ENCODE data around the gene ADI1. TPM values are rescaled to one million over a fixed set of nuclear protein-coding genes. Genes with fewer than 3 reads are reported as not detected.

The ADI1 gene
- total RNA-seq, 1 donor from 2014 or later: 60.2 TPM

- H3K4me3 ChIP-seq: peak overlapping the region; percentile 97
- ATAC-seq (peak; percentile 22 to 65), DNase-seq (no peak)
- no peaks in the 10 kb centered on the region for H3K27me3 ChIP-seq (ENCODE audit: low read depth)
- no peaks in the 10 kb centered on the region for H3K9me3 ChIP-seq
- intact Hi-C loops (cut with DNase I): no loop called here
- TF ChIP-seq CTCF (IDR thresholded peaks at IDR 0.05): no peak
- peaks cover 20% of the 10 kb centered on the region for H3K4me1 ChIP-seq
- peak overlapping the region; percentile 95 for H3K27ac ChIP-seq
- H3K36me3 ChIP-seq: peaks cover 40% of the 10 kb centered on the region
These were observed 38.4 kb upstream of the ADI1 start for GRCh38 chr2:3557639-3558204.

GRCh38 chr2:3553946-3554345, 34.6 kb upstream of the ADI1 start:
- DNase-seq: no peak

GRCh38 chr2:3547915-3548314, 28.6 kb upstream of the ADI1 start:
- no peaks in the 10 kb centered on the region for H3K4me1 ChIP-seq
- no peak overlapping the region for H3K4me3 ChIP-seq
- peaks cover 96% of the 10 kb centered on the region for H3K36me3 ChIP-seq
- TF ChIP-seq CTCF (IDR thresholded peaks at IDR 0.05): no peak
- no peak for DNase-seq
- intact Hi-C loops (cut with DNase I): no loop called here
- no peak overlapping the region for H3K27ac ChIP-seq
- no peak for ATAC-seq
- no peaks in the 10 kb centered on the region for H3K27me3 ChIP-seq (ENCODE audit: low read depth)
- H3K9me3 ChIP-seq: no peaks in the 10 kb centered on the region

More at GRCh38 chr2:3553946-3554345, 34.6 kb upstream of the ADI1 start:
- Histone ChIP-seq H3K4me1 (peaks cover 14% of the 10 kb centered on the region), H3K27me3 (ENCODE audit: low read depth) (no peaks in the 10 kb centered on the region), H3K27ac (no peak overlapping the region), H3K9me3 (no peaks in the 10 kb centered on the region), H3K4me3 (no peak overlapping the region), H3K36me3 (peaks cover 74% of the 10 kb centered on the region)
- no peak for ATAC-seq
- intact Hi-C loops (cut with DNase I): no loop called here
- TF ChIP-seq CTCF (IDR thresholded peaks at IDR 0.05): no peak

GRCh38 chr2:3545788-3546478, 26.6 kb upstream of the ADI1 start:
- no peak overlapping the region for H3K27ac ChIP-seq
- TF ChIP-seq CTCF (IDR thresholded peaks at IDR 0.05): no peak

GRCh38 chr2:3543023-3543683, 23.8 kb upstream of the ADI1 start:
- TF ChIP-seq CTCF (IDR thresholded peaks at IDR 0.05): no peak
- H3K36me3 ChIP-seq: peaks cover 90% of the 10 kb centered on the region
- no peak for ATAC-seq

More at GRCh38 chr2:3545788-3546478, 26.6 kb upstream of the ADI1 start:
- DNase-seq: no peak
- peaks cover 98% of the 10 kb centered on the region for H3K36me3 ChIP-seq
- no peaks in the 10 kb centered on the region for H3K27me3 ChIP-seq (ENCODE audit: low read depth)
- no peak overlapping the region for H3K4me3 ChIP-seq
- no peaks in the 10 kb centered on the region for H3K4me1 ChIP-seq
- H3K9me3 ChIP-seq: no peaks in the 10 kb centered on the region
- ATAC-seq: no peak
- intact Hi-C loops (cut with DNase I): no loop called here

More at GRCh38 chr2:3543023-3543683, 23.8 kb upstream of the ADI1 start:
- no peaks in the 10 kb centered on the region for H3K27me3 ChIP-seq (ENCODE audit: low read depth)
- H3K9me3 ChIP-seq: no peaks in the 10 kb centered on the region
- H3K4me1 ChIP-seq: no peaks in the 10 kb centered on the region
- H3K4me3 ChIP-seq: no peak overlapping the region
- H3K27ac ChIP-seq: no peak overlapping the region
- no peak for DNase-seq
- intact Hi-C loops (cut with DNase I): no loop called here
